Caco-2 (cell line): ENCODE results near the gene CNFN. TPM values are rescaled to one million over a fixed set of nuclear protein-coding genes. Genes with fewer than 3 reads are reported as not detected.

Experiments used
- BruUV-seq: library from RNA; stranded (reverse); fragments of 400-500 nt; replicated peaks from 2 replicates; lab custom pipeline; 2021; lab: Mats Ljungman, UMichigan
- CTCF ChIA-PET: fragments of 300-600 bp; sonication (Branson Sonifier 250); formaldehyde crosslinking; loops from one replicate; lab custom pipeline; 2022; ENCODE audit warnings: antibody characterized with exemption; lab: Charles Lee
- POLR2A ChIA-PET: fragments of 300-600 bp; sonication (Branson Sonifier 250); formaldehyde crosslinking; loops from one replicate; lab custom pipeline; 2022; ENCODE audit warnings: antibody characterized with exemption; lab: Charles Lee
- DNase-seq, 2 experiments: peaks; one replicate each; pipeline versions ENCODE4 v3.0.0 to v3.0.0-alpha.2; 2020 to 2022
- H3K27me3 ChIP-seq: replicated peaks from 2 replicates; pipeline ENCODE4 v1.6.0; 2011; ENCODE audit warnings: low read length; ENCODE audit not compliant: control insufficient read depth, insufficient read depth
- H3K36me3 ChIP-seq: 2 replicates; pipeline ENCODE4 v1.5.1; 2011; ENCODE audit warnings: low read length; ENCODE audit not compliant: control insufficient read depth, insufficient read depth
- H3K4me1 ChIP-seq: fragments of 250-450 bp; sonication (Bioruptor Pico); 2 replicates; pipeline ENCODE4 v1.5.1; 2020; ENCODE audit warnings: mild to moderate bottlenecking
- H3K4me3 ChIP-seq: 2 replicates; pipeline ENCODE4 v1.5.1; 2011; ENCODE audit warnings: low read depth, mild to moderate bottlenecking, control low read depth, low read length
- H3K9me3 ChIP-seq: fragments of 250-450 bp; sonication (Bioruptor Pico); 2 replicates; pipeline ENCODE4 v1.5.1; 2020; ENCODE audit warnings: mild to moderate bottlenecking, moderate library complexity
- H3K27ac Mint-ChIP-seq: one replicate; pipeline ENCODE4 v1.8.0; 2022; ENCODE audit warnings: mixed read lengths; ENCODE audit not compliant: unreplicated experiment
- H3K27me3 Mint-ChIP-seq: one replicate; pipeline ENCODE4 v1.8.0; 2022; ENCODE audit warnings: mixed read lengths; ENCODE audit not compliant: insufficient read depth, unreplicated experiment
- H3K36me3 Mint-ChIP-seq: one replicate; pipeline ENCODE4 v1.8.0; 2022; ENCODE audit warnings: mild to moderate bottlenecking, mixed read lengths; ENCODE audit not compliant: insufficient read depth, unreplicated experiment
- H3K4me1 Mint-ChIP-seq: one replicate; pipeline ENCODE4 v1.8.0; 2022; ENCODE audit warnings: low read depth, mixed read lengths; ENCODE audit not compliant: unreplicated experiment
- H3K4me3 Mint-ChIP-seq: one replicate; pipeline ENCODE4 v1.8.0; 2022; ENCODE audit warnings: mild to moderate bottlenecking, moderate library complexity, mixed read lengths; ENCODE audit not compliant: unreplicated experiment
- H3K9me3 Mint-ChIP-seq: one replicate; pipeline ENCODE4 v1.8.0; 2022; ENCODE audit warnings: mixed read lengths; ENCODE audit not compliant: unreplicated experiment
- CTCF ChIP-seq, 2 experiments: fragments of 200-600 bp in 1 of 2; IDR thresholded peaks; 1 replicate in 1 of 2; 2 replicates in 1 of 2; pipeline versions ENCODE4 v1.5.1 to v1.8.0; 2011 to 2022; ENCODE audit warnings: antibody characterized with exemption in 1 of 2, control low read depth in 1 of 2, inconsistent platforms in 1 of 2, low read depth in 1 of 2, low read length in 1 of 2, mild to moderate bottlenecking in 1 of 2, moderate library complexity in 1 of 2; ENCODE audit not compliant: insufficient read depth in 1 of 2, severe bottlenecking in 1 of 2, unreplicated experiment in 1 of 2
- intact Hi-C: fragments of 100-400 bp; cut with micrococcal nuclease; formaldehyde crosslinking; loops from one replicate; pipeline ENCODE4 v1.10.0; 2022; ENCODE audit not compliant: unreplicated experiment
- total RNA-seq: library from RNA; stranded (reverse); gene quantifications from 2 replicates; pipeline ENCODE4 v1.2.3, GENCODE V29; 2022

The CNFN gene
- total RNA-seq, 1 experiment from 2014 or later = 4.1 TPM

DNA sequence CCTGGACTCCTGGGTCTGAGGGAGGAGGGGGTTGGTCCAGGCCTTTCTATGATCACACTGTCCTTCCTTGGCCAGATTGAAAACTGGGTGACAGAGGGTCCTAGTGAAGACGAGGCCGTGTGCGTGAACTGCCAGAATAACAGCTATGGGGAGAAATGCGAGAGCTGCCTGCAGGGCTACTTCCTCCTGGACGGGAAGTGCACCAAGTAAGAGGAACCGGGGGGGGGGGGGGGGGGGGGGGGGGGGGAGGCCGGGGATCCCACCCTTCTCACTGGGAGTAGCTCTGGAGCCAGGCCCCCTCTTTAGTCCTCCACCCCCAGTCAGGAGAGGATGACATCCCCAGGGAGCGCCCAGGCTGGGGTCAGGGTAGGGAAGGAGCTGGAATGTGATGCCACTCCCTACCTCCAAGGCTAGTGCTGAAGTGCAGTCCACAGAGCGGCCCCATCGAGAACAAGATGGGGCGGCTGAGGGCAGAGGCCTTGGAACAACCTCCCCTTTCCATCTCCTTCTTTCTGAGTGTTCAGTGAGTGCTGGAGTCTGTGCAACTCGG, 19.4 kb downstream of the CNFN start:
- no TSS peak for BruUV-seq
- Mint-ChIP-seq H3K4me3 (no peak overlapping the region), H3K36me3 (no peaks in the 10 kb centered on the region), H3K9me3 (no peaks in the 10 kb centered on the region), H3K27ac (no peak overlapping the region), H3K27me3 (no peaks in the 10 kb centered on the region), H3K4me1 (no peaks in the 10 kb centered on the region)
- Histone ChIP-seq H3K4me3 (no peak overlapping the region), H3K36me3 (no peaks in the 10 kb centered on the region; the same call in 1 of the 2 replicates), H3K27me3 (no peaks in the 10 kb centered on the region), H3K4me1 (no peaks in the 10 kb centered on the region), H3K9me3 (no peaks in the 10 kb centered on the region)
- CTCF ChIA-PET = no interaction called here
- DNase-seq = no peak
- intact Hi-C loops = no loop called here
- POLR2A ChIA-PET = interaction anchor here (0.5 to 0.6 kb wide), 2 partner anchors 25 to 502 kb away, joined by 4 to 5 read pairs; no protein-coding TSS in a partner anchor
- TF ChIP-seq CTCF (IDR thresholded peaks at IDR 0.05; ENCODE audit: insufficient read depth in 1 of 2, low read depth in 1 of 2, low read length in 1 of 2, severe bottlenecking in 1 of 2, unreplicated experiment in 1 of 2) = no peak

DNA sequence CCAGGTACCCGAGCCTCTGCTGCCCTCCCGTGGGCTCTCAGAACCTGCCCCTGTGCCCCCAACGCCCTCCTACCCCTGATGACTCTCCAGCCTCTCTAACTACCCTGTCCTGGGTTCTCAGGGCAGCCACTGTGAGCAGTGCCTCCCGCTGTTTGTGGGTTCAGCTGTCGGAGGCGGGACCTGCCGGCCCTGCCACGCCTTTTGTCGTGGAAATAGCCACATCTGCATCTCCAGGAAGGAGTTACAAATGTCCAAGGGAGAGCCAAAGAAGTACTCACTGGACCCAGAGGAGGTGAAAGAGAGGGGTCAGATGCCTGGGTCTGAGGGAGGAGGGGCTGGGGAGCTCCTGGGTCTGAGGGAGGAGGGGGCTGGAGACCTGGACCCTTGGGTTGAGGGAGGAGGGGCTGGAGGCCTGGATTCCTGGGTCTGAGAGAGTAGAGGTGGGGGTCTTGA, 20.0 kb downstream of the CNFN start:
- CTCF ChIA-PET = no interaction called here
- Mint-ChIP-seq H3K36me3 (no peaks in the 10 kb centered on the region), H3K27ac (no peak overlapping the region), H3K9me3 (no peaks in the 10 kb centered on the region), H3K4me3 (no peak overlapping the region), H3K27me3 (no peaks in the 10 kb centered on the region), H3K4me1 (no peaks in the 10 kb centered on the region)
- TF ChIP-seq CTCF (IDR thresholded peaks at IDR 0.05; ENCODE audit: insufficient read depth in 1 of 2, low read depth in 1 of 2, low read length in 1 of 2, severe bottlenecking in 1 of 2, unreplicated experiment in 1 of 2) = no peak
- no TSS peak for BruUV-seq
- Histone ChIP-seq H3K27me3 (no peaks in the 10 kb centered on the region), H3K36me3 (no peaks in the 10 kb centered on the region; the same call in 1 of the 2 replicates), H3K9me3 (no peaks in the 10 kb centered on the region), H3K4me3 (no peak overlapping the region), H3K4me1 (no peaks in the 10 kb centered on the region)
- intact Hi-C loops = no loop called here
- POLR2A ChIA-PET = no interaction called here
- no peak for DNase-seq

- DNase-seq = no peak
- CTCF ChIA-PET = no interaction called here
- Mint-ChIP-seq H3K27ac (no peak overlapping the region), H3K4me3 (no peak overlapping the region), H3K36me3 (no peaks in the 10 kb centered on the region), H3K4me1 (no peaks in the 10 kb centered on the region), H3K27me3 (no peaks in the 10 kb centered on the region), H3K9me3 (no peaks in the 10 kb centered on the region)
- BruUV-seq = no TSS peak
- no peak for TF ChIP-seq CTCF (IDR thresholded peaks at IDR 0.05; ENCODE audit: insufficient read depth in 1 of 2, low read depth in 1 of 2, low read length in 1 of 2, severe bottlenecking in 1 of 2, unreplicated experiment in 1 of 2)
- POLR2A ChIA-PET = no interaction called here
- intact Hi-C loops = no loop called here
- H3K4me1 ChIP-seq = no peaks in the 10 kb centered on the region
- no peaks in the 10 kb centered on the region for H3K27me3 ChIP-seq
- no peak overlapping the region for H3K4me3 ChIP-seq
- no peaks in the 10 kb centered on the region; the same call in 1 of the 2 replicates for H3K36me3 ChIP-seq
- no peaks in the 10 kb centered on the region for H3K9me3 ChIP-seq
These were observed 20.5 kb downstream of the CNFN start for GRCh38 chr19:42369433-42370067.
